ENCODE measurements around the gene GSTA5.
"Not testable (repeated sequence)": the region's sequence is repeated elsewhere in the genome, so short reads cannot be mapped to it uniquely, and the experiment has no call there.

The GSTA5 gene

GRCh38 chr6:52788478-52788877 lies 52.1 kb downstream of the GSTA5 start:
- no peak for DNase-seq (ENCODE audit: low spot score)

- DNase-seq (ENCODE audit: low spot score) = no peak
These were observed 52.7 kb downstream of the GSTA5 start for GRCh38 chr6:52787917-52788316.

- no peak for DNase-seq (ENCODE audit: low spot score)
These were observed 54.2 kb downstream of the GSTA5 start for GRCh38 chr6:52786249-52786956.

GRCh38 chr6:52782696-52783274 lies 57.8 kb downstream of the GSTA5 start:
- DNase-seq (ENCODE audit: low spot score) = not testable (repeated sequence)

- not testable (repeated sequence) for DNase-seq (ENCODE audit: low spot score)
These were observed 58.4 kb downstream of the GSTA5 start for GRCh38 chr6:52782209-52782608.

Data from kidney capillary endothelial cell (primary cell).